Measurements from ENCODE around the gene SMARCD2.
A peak's percentile ranks its signal among the peaks of the same experiment; 100 is the strongest.
"Not testable (repeated sequence)": the region's sequence is repeated elsewhere in the genome, so short reads cannot be mapped to it uniquely, and the experiment has no call there.

The SMARCD2 gene

DNA sequence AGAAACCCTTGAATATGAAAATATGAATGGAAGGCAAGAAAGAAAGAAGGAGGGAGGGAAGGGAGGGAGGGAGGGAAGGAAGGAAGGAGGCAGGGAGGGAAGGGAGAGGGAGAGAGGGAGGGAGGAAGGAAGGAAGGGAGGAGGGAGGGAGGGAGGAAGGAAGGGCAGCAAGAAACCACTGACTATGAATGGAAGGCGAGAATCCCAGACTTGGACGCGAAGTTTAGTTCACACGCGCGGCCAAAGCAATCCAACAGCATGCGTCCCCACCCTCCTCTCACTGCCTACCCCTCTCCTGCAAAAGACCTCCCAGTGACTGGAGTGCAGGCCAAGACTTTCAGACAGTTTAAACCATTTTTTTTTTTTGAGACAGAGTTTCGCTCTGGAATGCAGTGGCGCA lies 7.9 kb upstream of the SMARCD2 start:
- DNase-seq (ENCODE audit: low spot score) = no peak

DNA sequence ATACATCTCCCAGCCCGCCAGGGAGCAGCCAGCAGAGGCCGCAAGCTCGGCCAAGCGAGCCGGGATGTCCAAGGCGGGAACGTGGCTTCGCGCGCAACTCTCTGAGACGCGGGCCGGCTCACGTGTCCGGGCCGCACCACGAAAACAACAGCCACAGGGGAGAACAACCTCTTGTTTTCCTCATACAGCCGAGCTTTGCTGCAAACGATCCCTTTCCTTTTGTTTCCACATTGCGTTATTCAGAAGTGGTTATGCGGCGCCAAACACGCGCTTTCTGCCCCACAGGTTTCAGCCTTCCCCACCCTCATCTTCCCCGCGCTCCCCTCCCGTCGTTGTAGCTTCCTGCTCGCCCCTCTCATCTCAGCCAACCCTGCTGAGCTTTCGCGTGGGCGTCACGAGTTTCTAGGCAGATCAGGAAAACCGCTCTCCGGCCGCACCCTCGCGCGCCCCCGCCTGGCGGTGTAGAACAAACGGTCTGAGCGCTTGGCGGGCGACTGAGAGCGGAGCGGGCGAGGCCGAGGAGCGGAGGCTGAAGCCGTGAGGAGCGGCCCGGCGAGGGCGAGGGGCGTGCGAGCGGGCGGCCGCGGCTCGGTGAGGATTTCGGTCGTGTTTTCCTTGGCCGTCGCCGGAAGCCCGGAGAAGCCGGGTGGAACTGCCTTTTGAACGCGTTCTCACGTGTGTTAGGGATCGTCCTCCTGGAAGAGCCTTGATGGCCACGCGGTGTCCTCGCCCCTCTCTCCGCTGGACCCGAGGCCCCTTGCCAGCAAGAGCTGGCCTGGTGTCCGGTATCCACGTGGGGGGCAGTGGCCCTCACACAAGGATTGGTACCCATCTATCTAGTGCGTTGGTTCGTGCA lies 6.6 kb upstream of the SMARCD2 start:
- peak; percentile 94 for DNase-seq (ENCODE audit: low spot score)

DNA sequence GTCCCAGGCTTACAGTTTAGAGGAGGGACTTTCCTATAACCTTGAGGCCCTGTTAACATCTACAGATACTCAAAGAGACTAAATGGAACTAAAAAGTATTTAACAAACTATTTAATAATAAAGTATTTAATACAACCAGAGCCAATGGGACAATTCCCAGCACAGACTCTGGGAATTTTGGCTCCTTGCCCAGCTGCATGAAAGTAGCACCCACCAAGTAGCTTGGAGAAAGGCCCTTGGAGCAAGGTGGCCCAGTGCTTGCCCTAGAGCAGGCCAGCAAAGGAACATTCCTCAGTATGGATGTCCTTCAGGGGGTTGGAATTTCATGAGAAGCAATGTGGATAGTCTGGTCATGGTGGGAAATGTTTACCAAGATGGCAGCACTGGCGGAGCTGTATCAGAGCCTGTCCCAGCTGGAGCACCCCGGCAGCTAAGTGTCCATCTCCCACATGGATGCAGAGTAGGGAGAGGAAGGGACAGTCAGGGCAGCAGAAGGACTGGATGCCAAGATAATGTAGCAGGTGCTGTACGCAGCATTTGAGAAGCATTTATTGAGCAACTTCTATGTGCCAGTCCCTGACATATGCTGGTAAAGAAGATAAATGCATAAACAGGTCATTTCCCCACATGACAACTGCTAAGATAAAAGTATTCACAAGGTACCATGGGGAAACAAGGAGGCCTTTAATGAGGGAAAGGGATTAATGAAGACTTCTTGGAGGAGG lies 5.2 kb upstream of the SMARCD2 start:
- no peak for DNase-seq (ENCODE audit: low spot score)

DNA sequence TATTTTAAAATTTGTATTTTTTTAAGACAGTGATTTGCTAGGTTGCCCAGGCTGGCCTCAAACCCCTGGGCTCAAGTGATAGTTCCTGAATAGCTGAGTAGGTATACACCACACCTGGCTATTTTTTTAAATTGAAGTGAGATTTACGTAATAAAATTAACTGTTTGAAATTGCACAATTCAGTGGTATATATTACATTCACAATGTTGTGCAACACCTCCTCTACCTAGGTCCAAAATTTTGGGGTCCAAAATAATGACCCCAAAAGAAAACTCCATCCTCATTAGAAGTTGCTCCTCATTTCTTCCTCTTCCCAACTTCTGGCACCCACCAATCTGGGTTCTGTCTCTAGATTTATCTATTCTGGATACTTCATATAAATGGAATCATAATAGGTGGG lies 3.0 kb upstream of the SMARCD2 start:
- DNase-seq (ENCODE audit: low spot score) = no peak

DNA sequence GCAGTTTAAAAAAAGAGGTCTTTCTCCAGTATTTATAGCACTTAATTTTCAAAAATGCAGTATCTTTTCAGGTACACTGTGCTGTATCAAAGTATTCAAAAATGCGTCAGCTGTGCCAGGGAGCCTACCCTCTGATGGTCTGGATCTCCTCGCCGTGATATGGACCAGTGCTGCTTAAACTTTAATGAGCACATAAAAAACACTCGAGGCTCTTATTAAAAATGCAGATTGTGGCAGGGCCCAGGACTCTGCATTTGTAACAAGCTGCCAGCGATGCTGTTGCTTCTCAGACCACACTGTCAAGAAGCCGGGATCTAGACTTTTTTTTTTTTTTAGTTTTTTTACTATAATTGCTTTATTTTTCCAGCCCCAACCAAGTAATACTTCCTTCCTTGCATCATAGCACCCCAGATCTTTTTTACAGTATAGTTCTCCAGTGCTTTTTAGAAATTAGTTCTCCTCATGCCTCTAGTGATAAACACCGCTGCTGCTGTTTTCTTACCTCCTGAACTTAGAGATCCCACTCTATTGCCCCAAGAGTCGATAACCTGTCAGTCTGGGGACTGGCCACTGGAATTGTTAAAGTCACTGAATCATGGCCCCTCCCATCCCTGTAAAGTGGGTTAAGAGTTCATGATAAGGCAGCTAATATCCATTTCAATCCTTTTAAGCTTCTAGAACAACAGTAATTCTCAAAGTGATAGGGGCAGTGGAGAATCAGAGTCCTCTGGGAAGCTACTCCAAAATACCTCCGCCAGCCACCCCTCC lies 1.6 kb upstream of the SMARCD2 start:
- DNase-seq (ENCODE audit: low spot score) = no peak

DNA sequence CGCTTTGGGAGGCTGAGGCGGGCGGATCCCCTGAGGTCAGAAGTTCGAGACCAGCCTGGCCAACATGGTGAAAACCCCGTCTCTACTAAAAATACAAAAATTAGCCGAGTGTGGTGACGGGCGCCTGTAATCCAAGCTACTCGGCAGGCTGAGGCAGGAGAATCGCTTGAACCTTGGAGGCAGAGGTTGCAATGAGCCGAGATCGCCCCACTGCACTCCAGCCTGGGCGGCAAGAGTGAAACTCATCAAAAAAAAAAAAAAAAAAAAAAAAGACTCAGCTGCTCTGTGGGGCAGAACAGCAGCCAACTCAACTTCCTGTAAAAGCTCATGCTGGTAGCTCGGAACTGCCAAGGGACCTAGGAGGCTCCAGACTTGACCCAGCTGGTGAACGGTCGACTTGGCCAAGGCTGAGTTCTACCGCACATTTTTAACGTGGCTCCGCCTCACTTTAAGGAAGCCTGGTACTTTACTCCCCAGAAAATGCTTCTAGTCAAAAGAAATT lies 953 bp upstream of the SMARCD2 start:
- DNase-seq (ENCODE audit: low spot score) = not testable (repeated sequence)

DNA sequence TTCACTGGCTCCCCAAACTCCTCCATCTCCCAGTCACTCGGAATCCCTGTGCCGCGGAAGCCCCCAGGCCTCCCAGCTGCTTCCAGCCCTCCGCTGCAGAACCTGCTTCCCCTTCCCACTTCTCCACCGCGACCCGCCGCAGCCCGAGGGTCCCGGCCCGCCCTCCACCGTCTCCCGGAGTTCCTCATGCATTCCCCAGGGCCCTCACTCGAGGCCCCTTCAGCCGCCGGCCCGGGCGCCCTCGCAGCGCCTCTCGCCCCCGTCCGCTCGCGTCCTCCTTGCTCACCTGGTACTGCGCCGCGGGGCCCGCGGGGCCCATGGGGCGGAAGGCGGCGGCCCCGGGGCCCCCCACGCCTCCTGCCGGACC lies 329 bp downstream of the SMARCD2 start:
- DNase-seq (ENCODE audit: low spot score) = no peak

DNA sequence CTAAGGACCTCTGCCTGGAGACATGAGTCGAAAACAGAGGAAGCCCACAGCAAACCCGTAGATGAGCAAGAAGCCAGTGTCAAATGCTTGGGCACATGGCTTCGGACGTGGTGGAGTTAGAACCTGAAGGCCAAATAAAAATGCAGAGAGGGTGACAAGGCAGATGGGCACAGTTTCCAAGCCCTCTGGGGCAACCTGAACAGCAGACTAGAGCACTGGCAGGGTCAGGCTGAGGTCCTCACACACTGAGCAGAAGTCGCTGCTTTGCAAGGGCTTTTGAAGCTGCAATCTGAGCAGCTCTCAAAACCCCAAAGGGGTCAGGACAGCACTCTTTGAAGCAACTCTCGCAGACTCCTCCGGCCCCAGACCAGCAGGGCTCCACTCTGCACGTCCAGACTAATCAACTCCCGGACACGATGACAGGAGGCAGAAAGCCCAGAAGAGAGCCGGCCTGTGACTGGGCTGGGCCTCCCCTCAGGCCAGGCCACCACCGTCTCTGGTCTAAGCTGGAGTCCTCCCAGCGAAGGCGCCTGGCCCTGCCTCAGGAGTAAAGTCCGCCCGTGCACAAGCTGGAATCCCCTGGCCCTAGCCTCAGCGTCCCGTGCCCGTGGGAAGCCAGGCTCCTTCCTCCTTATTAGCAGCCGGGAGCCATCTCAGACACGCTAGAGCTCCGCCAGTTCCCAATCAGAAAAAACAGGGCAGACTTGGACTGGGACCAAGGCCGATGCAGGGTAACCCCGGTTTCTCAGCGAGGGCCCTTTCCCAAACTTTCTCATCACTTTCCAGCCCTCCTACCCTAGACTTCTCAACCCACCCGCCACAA lies 924 bp downstream of the SMARCD2 start:
- no peak for DNase-seq (ENCODE audit: low spot score)

DNA sequence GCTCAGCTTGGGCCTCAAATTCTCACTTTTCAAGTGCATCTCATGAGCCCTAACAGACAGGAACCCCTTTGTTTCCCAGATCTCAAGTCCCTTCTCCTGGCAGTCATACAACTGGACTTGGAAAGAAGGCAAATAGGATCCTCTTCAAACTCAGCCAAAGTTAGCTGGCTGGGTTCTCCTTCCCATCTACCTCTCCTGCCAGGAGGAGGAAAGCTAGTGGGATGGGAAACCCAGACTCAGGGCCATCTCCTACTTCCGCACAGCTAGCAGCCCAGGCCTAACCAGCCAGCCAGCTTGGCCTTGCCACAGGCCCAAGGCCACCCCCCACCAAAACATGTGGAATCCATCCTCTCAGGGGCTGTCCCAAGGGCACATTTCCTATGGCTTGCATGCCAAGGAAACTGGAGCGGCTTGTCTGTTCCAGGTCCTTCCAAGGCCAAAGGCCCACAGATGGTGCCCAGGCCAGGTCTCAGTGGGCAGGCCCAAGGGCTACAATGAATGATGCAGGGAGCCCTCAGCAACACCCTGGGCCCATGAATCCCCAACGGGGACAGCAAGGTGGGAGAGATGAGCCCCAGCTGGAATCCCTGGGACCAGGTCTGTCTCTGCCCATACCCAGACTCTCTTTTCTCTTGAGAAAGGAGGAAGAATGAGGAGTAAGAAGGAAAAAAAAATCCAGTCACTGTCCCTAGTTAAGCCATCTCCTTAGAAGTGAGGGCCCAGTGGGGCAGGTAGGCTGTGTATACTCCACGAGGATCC lies 1.7 kb downstream of the SMARCD2 start:
- DNase-seq (ENCODE audit: low spot score) = no peak

DNA sequence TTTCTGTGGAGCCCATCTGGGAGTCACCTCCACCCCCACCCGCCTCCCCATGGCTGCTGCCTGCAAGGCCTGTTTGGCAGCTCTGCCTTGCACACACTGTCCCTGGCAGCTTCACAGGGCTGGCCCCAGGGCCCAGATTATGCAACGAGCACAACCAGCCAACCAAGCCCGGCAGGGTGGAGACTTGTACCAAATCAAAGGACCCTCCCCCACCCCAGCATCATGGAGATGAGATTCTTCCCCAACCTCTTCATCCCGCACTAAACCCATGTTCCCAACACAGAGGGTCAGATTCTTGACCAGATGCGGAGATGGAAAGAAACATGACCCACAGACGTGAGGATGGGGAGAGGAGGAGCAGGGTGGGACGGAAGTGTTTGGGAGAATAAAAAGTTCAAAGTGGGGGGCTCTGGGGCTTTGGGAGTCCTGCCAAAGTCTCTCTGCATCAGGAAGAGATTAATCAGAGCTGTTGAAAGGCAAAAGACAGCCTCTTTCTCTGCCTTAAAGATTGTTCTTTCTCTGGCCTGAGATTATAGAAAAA lies 3.8 kb downstream of the SMARCD2 start:
- no peak for DNase-seq (ENCODE audit: low spot score)

DNA sequence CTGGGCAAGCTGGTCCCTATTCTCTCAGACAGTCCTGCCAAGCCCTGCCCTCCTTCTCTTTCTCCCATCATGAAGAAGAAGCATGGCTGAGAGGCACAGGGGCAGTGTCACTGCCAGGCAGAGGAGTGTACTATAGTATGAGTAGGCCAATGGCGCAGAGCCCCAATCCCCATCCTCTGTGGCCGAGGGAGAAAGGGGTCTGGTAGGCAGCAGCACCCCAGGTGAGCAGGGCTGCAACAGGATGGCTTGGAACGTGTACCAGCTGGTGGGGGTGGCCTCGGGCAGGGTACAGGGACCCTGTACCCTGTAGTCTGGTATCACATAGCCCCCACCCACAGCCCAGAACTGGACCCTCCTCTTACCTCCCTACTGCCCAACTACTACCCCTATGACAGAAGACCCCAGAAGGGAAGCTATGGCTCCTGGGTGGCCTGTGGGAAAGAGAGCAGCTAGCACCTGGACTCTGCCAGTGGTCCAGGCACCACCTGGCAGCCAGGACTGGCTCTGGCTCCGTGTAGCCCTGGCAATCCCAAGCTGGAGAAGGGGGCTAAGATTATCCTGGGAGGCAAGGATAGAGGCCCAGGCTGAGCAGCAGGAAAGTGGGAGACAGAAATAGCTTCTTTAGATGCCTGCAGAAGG lies 4.4 kb downstream of the SMARCD2 start:
- no peak for DNase-seq (ENCODE audit: low spot score)

DNA sequence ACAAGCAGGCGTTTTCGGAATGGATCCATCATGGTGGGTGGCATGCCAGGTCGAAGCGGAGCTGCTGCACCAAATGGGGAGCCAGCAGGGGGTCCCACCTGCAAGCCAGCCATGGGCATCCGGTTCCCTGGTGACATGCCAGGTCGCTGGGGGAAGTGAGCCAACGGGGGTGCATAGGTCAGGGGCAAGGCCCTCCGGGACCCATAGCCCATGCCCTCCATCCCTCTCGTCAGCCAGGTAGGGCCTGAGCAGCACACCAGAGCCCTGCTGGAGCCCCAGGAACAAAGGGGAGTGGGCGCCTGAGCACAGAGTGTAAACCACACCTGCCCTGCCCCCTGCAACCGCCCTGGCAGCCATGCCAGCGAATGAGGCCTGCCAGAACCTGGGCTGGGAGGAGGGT lies 5.0 kb downstream of the SMARCD2 start:
- DNase-seq (ENCODE audit: low spot score) = no peak

DNA sequence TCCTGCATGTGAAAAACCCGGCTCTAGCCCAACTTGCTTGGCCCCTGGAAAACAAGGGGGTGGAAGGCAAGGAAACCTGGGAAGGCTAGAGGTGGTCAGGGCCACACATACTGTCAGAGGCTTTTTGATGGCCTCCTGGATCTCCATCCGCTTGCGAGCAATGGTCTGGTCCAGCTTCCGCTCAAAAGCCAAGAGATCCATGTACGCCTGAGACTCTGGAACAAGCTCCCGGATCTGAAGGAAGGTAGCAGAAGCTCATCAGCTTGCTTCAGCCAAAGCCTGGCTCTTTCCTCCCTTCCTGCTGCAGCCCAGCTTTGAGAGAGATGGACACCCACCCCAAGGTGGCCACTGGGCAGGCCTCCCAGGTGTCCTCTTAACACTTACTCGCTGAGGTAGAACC lies 5.7 kb downstream of the SMARCD2 start:
- DNase-seq (ENCODE audit: low spot score) = no peak

DNA sequence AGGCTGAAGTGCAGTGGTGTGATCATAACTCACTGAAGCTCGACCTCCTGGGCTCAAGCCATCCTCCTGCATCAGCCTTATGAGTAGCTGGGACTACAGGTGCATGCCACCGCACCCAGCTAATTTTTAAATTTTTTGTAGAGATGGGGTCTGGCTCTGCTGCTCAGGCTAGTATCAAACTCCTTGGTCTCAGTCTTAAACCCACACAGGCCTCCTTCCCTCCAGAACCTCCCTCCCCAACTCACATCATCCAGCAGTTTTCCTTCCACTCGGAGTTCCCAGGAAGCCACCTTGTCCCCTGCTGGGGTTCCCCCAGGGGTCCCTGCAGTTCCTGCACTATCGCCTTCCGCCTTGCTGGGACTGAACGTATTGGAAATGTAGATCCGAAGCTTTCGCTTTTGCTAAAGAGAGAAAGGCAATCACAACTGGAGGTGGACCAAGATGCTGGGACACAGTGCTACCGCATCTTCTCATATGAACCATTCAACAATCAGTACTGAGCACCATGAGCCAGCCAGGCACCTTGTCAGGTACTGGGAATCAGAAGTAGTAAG lies 7.2 kb downstream of the SMARCD2 start:
- no peak for DNase-seq (ENCODE audit: low spot score)

DNA sequence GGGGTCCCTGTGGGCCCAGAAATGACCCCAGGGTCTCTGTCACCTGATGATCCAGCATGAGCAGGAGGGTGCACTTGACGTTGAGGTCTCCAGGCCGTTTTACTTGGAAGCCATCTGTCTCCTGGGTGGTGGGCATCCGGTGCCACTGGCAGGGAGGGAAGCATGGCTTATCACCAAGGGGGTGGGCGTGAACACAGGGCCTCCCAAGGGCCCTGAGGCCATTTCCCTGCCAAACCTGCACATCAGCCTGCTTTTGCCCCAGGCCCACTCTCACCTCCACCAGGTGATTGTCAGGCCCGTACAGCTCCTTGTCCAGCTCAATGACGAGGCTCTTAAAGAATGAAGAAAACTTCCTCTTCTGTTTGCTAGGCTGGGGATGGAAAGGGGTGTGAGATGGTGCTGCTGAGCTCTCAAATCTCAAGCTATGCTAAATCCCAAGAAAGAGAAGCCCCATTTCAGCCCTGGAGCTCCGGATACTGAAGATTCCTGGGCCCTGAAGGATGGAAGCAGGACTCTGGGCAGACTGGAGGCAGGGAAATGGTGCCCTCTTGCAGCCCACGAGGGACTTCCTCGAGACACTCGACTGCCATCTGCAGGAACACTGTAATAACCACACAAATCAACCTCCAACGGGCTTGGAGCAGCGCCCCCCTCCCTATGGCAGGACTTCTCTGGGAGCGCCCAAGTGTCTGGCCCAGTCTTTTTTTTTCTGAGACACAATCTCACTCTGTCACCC lies 7.9 kb downstream of the SMARCD2 start:
- DNase-seq (ENCODE audit: low spot score) = peak; percentile 72

DNA sequence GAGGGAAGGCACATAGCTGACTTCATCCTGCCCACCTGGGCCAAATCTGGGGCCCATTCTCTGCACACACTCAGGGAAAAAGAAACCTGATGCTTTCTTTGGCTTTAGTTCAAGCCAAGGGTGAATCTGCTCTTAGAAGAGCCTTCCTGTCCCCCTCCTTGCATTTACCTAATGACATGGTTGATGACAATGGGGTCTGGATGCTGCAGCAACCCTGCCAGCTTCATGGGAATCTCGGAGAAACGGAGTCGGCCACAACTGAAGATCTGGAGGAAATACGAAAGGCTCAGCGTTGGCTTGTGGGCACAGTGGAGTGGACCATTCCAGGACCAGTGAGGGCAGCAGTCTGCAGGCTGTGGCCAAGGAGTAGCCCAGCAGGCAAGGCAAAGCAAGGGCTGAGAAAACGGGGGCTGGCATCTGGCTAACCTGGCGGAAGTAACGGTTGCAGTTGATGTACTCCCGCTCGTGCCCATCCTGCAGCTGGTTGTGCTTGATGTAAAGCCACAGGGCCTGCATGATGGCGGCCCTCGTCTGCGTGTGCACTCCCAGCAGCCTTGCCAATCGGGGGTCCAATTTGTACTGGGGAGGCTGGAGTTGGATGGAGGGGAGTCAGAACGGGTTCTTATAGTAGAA lies 8.6 kb downstream of the SMARCD2 start:
- DNase-seq (ENCODE audit: low spot score) = no peak

DNA sequence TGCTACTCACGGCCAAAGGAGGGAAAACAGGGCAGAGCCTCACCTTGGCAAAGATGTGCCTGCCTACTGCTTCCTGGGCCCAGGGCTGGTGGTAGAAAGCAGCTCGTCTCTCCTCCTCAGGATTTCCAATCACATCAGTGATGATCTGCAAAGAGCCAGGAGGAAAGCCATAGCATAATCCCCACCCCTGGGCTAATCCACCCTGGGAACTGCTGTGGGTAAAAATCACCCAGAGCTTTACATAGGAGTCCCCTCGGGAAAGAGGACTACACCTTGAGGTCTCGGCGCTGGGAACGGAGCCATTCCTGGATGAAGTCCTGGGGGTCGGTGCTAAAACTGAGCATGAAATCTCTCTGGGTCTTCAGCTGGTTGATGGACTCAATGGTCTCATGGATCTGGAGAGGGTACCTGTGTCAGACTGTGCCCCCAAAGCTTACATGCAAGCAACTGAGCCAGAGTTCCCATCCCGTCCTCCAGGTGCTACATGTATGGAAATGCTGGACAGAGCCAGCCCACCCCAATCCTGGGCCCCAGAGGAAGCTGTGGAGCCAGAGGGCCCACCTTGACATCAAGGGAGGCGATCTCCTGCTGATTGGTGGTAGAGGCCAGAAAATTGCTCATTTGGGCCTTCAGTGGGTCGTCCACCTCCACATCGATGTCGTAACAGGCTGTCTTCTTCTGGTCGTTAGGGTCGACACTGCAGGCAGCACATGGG lies 9.3 kb downstream of the SMARCD2 start:
- DNase-seq (ENCODE audit: low spot score) = no peak

DNA sequence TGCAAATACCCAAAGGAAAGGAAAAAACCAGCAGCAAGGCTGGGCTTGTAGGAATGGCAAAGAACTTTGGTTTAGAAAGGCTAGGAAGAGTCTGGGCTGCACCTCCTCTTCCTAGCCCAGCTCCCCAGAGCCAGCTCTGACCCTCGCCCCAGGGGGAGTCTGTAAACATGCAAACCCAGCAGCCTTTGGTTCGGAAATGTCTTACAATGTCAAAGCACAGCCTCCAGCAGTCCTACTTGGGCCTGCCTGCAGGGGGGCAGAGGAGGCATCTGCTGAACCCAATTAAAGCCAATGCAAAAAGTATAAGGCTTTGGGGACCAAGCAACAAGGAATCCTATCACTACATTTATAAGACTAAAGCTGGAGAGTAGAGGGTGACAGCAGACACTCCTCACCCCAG lies 10.0 kb downstream of the SMARCD2 start:
- no peak for DNase-seq (ENCODE audit: low spot score)

Data from CD4-positive, alpha-beta T cell treated with Interleukin-2 at 100 ng/mL for 4 hours (primary cell).